ENCODE results near the gene DNAAF5.

The DNAAF5 gene

GRCh38 chr7:707296-708000 lies 19.1 kb upstream of the DNAAF5 start:
- no peak for DNase-seq (ENCODE audit: low read depth in 2 of 2)

- no peak for DNase-seq (ENCODE audit: low read depth in 2 of 2)
Measured at GRCh38 chr7:710161-710560, 16.3 kb upstream of the DNAAF5 start.

GRCh38 chr7:711093-711921 lies 15.2 kb upstream of the DNAAF5 start:
- DNase-seq (ENCODE audit: low read depth in 2 of 2): no peak

- DNase-seq (ENCODE audit: low read depth in 2 of 2): no peak
Measured at GRCh38 chr7:711922-712380, 14.5 kb upstream of the DNAAF5 start.

GRCh38 chr7:712381-713138 lies 13.9 kb upstream of the DNAAF5 start:
- no peak for DNase-seq (ENCODE audit: low read depth in 2 of 2)

- no peak for DNase-seq (ENCODE audit: low read depth in 2 of 2)
Measured at GRCh38 chr7:713139-713457, 13.4 kb upstream of the DNAAF5 start.

- no peak for DNase-seq (ENCODE audit: low read depth in 2 of 2)
Measured at GRCh38 chr7:713488-714230, 12.8 kb upstream of the DNAAF5 start.

GRCh38 chr7:714251-714671 lies 12.2 kb upstream of the DNAAF5 start:
- no peak for DNase-seq (ENCODE audit: low read depth in 2 of 2)

GRCh38 chr7:716222-716621 lies 10.3 kb upstream of the DNAAF5 start:
- DNase-seq (ENCODE audit: low read depth in 2 of 2): no peak

GRCh38 chr7:716636-717035 lies 9.9 kb upstream of the DNAAF5 start:
- DNase-seq (ENCODE audit: low read depth in 2 of 2): no peak

GRCh38 chr7:721619-722248 lies 4.8 kb upstream of the DNAAF5 start:
- DNase-seq (ENCODE audit: low read depth in 2 of 2): no peak

GRCh38 chr7:723541-723940 lies 3.0 kb upstream of the DNAAF5 start:
- DNase-seq (ENCODE audit: low read depth in 2 of 2): no peak

- DNase-seq (ENCODE audit: low read depth in 2 of 2): no peak
Measured at GRCh38 chr7:724298-724697, 2.2 kb upstream of the DNAAF5 start.

- no peak for DNase-seq (ENCODE audit: low read depth in 2 of 2)
Measured at GRCh38 chr7:725223-726005, 1.1 kb upstream of the DNAAF5 start.

- peak in 1 of 2 donors; percentile 7 for DNase-seq (ENCODE audit: low read depth in 2 of 2)
Measured at GRCh38 chr7:726854-727103, 280 bp downstream of the DNAAF5 start.

- DNase-seq (ENCODE audit: low read depth in 2 of 2): peak; percentile 34 to 50
Measured at GRCh38 chr7:727104-727805, 756 bp downstream of the DNAAF5 start, which contains the start of gene PRKAR1B. PRKAR1B (minus strand) TSS chr7:727281; CDS start chr7:711505, 15,776 bp downstream.

GRCh38 chr7:727806-728460 lies 1.4 kb downstream of the DNAAF5 start:
- DNase-seq (ENCODE audit: low read depth in 2 of 2): no peak

GRCh38 chr7:728602-729001 lies 2.1 kb downstream of the DNAAF5 start:
- DNase-seq (ENCODE audit: low read depth in 2 of 2): no peak
